Nephron progenitor cell (in vitro differentiated cells): ENCODE data around the gene THG1L.
A peak's percentile ranks its signal among the peaks of the same experiment; 100 is the strongest.

Experiments used
- DNase-seq: peaks from one replicate; pipeline ENCODE4 v3.0.0; 2021
- H3K27ac Mint-ChIP-seq: 2 replicates; pipeline ENCODE4 v1.8.0; 2021; ENCODE audit warnings: mild to moderate bottlenecking, moderate library complexity, mixed read lengths
- H3K27me3 Mint-ChIP-seq: 2 replicates; pipeline ENCODE4 v1.8.0; 2021; ENCODE audit warnings: mild to moderate bottlenecking, low read depth, mixed read lengths; ENCODE audit not compliant: poor library complexity
- H3K36me3 Mint-ChIP-seq: 2 replicates; pipeline ENCODE4 v1.8.0; 2021; ENCODE audit warnings: low read depth, mixed read lengths
- H3K4me1 Mint-ChIP-seq: 2 replicates; pipeline ENCODE4 v1.8.0; 2021; ENCODE audit warnings: mixed read lengths
- H3K4me3 Mint-ChIP-seq: 2 replicates; pipeline ENCODE4 v1.8.0; 2021; ENCODE audit warnings: mild to moderate bottlenecking, moderate library complexity, mixed read lengths
- H3K9me3 Mint-ChIP-seq: 2 replicates; pipeline ENCODE4 v1.8.0; 2021; ENCODE audit warnings: mild to moderate bottlenecking, moderate library complexity, mixed read lengths
- CTCF ChIP-seq: fragments of 200-600 bp; sonication (generic); IDR thresholded peaks from 2 replicates; pipeline ENCODE4 v1.5.0; 2021; ENCODE audit warnings: antibody characterized with exemption

THG1L gene

GRCh38 chr5:157770665-157771064 is 39.4 kb downstream of the THG1L start:
- Mint-ChIP-seq H3K36me3 (no peaks in the 10 kb centered on the region), H3K4me3 (no peak overlapping the region), H3K27ac (no peak overlapping the region), H3K27me3 (no peaks in the 10 kb centered on the region), H3K4me1 (peaks cover 4% of the 10 kb centered on the region), H3K9me3 (no peaks in the 10 kb centered on the region)
- DNase-seq, result no peak
- TF ChIP-seq CTCF, result no peak

GRCh38 chr5:157772127-157772526 is 40.9 kb downstream of the THG1L start:
- no peak for DNase-seq
- Mint-ChIP-seq H3K9me3 (peaks cover 3% of the 10 kb centered on the region), H3K4me1 (peaks cover 4% of the 10 kb centered on the region), H3K36me3 (no peaks in the 10 kb centered on the region), H3K27ac (peak overlapping the region; percentile 63), H3K4me3 (no peak overlapping the region), H3K27me3 (no peaks in the 10 kb centered on the region)
- TF ChIP-seq CTCF, result no peak

- H3K27me3 Mint-ChIP-seq, result no peaks in the 10 kb centered on the region
- peak; percentile 21 for DNase-seq
- peaks cover 6% of the 10 kb centered on the region for H3K4me1 Mint-ChIP-seq
- no peak for TF ChIP-seq CTCF
- H3K36me3 Mint-ChIP-seq, result peaks cover 4% of the 10 kb centered on the region
- H3K9me3 Mint-ChIP-seq, result peaks cover 3% of the 10 kb centered on the region
- H3K4me3 Mint-ChIP-seq, result no peak overlapping the region
- H3K27ac Mint-ChIP-seq, result no peak overlapping the region
These were observed 47.0 kb downstream of the THG1L start for GRCh38 chr5:157778121-157778805.

GRCh38 chr5:157779221-157779620 is 48.0 kb downstream of the THG1L start:
- H3K27ac Mint-ChIP-seq, result no peak overlapping the region
- H3K36me3 Mint-ChIP-seq, result peaks cover 4% of the 10 kb centered on the region
- H3K9me3 Mint-ChIP-seq, result peaks cover 3% of the 10 kb centered on the region
- no peak overlapping the region for H3K4me3 Mint-ChIP-seq
- TF ChIP-seq CTCF, result no peak
- H3K4me1 Mint-ChIP-seq, result peaks cover 6% of the 10 kb centered on the region
- no peaks in the 10 kb centered on the region for H3K27me3 Mint-ChIP-seq
- DNase-seq, result no peak

GRCh38 chr5:157785801-157786200 is 54.6 kb downstream of the THG1L start:
- no peak for DNase-seq
- H3K4me3 Mint-ChIP-seq, result no peak overlapping the region
- H3K27ac Mint-ChIP-seq, result no peak overlapping the region
- no peaks in the 10 kb centered on the region for H3K4me1 Mint-ChIP-seq
- H3K9me3 Mint-ChIP-seq, result no peaks in the 10 kb centered on the region
- H3K27me3 Mint-ChIP-seq, result no peaks in the 10 kb centered on the region
- peaks cover 39% of the 10 kb centered on the region for H3K36me3 Mint-ChIP-seq
- no peak for TF ChIP-seq CTCF
